IMR-90 (cell line): ENCODE measurements around the gene TRIM38.

Experiments used
- BHLHE40 ChIP-seq: fragments of 150-350 bp; IDR thresholded peaks from 2 replicates; pipeline ENCODE4 v1.6.1; 2016; ENCODE audit warnings: mild to moderate bottlenecking, low read depth, low read length
- FOS ChIP-seq: fragments of 150-350 bp; IDR thresholded peaks from 2 replicates; pipeline ENCODE4 v1.6.1; 2016; ENCODE audit warnings: low read depth, low read length
- MAZ ChIP-seq: IDR thresholded peaks from 2 replicates; pipeline ENCODE4 v1.6.1; 2012; ENCODE audit warnings: low read depth, mild to moderate bottlenecking, low read length, improper control_type of control experiment, moderate library complexity, borderline replicate concordance
- MXI1 ChIP-seq: IDR thresholded peaks from 2 replicates; pipeline ENCODE4 v1.6.1; 2012; ENCODE audit warnings: low read depth, mild to moderate bottlenecking, low read length, moderate library complexity, borderline replicate concordance
- NFE2L2 ChIP-seq: fragments of 150-350 bp; IDR thresholded peaks from 2 replicates; pipeline ENCODE4 v1.6.1; 2016; ENCODE audit warnings: low read depth, mild to moderate bottlenecking, low read length
- POLR2A ChIP-seq: IDR thresholded peaks from 2 replicates; pipeline ENCODE4 v1.6.1; 2012; ENCODE audit warnings: mild to moderate bottlenecking, low read depth, low read length
- RAD21 ChIP-seq: IDR thresholded peaks from 2 replicates; pipeline ENCODE4 v1.6.1; 2012; ENCODE audit warnings: low read length, improper control_type of control experiment
- RCOR1 ChIP-seq: IDR thresholded peaks from 2 replicates; pipeline ENCODE4 v1.6.1; 2012; ENCODE audit warnings: mild to moderate bottlenecking, low read length, improper control_type of control experiment; ENCODE audit not compliant: insufficient replicate concordance
- USF2 ChIP-seq: fragments of 150-350 bp; IDR thresholded peaks from 2 replicates; pipeline ENCODE4 v1.6.1; 2017; ENCODE audit warnings: mild to moderate bottlenecking, antibody characterized with exemption, low read length, low read depth
- TF ChIP-seq, protein P1 (sequence below): conservative IDR thresholded peaks from 2 replicates; pipeline ENCODE4 v1.5.1; 2012; ENCODE audit warnings: mild to moderate bottlenecking, low read depth, low read length, improper control_type of control experiment
- TF ChIP-seq, protein P2 (sequence below): fragments of 150-350 bp; IDR thresholded peaks from 2 replicates; pipeline ENCODE4 v1.6.1; 2016; ENCODE audit warnings: low read depth, mild to moderate bottlenecking, low read length, moderate library complexity, borderline replicate concordance

- TF ChIP-seq, protein P1, sequence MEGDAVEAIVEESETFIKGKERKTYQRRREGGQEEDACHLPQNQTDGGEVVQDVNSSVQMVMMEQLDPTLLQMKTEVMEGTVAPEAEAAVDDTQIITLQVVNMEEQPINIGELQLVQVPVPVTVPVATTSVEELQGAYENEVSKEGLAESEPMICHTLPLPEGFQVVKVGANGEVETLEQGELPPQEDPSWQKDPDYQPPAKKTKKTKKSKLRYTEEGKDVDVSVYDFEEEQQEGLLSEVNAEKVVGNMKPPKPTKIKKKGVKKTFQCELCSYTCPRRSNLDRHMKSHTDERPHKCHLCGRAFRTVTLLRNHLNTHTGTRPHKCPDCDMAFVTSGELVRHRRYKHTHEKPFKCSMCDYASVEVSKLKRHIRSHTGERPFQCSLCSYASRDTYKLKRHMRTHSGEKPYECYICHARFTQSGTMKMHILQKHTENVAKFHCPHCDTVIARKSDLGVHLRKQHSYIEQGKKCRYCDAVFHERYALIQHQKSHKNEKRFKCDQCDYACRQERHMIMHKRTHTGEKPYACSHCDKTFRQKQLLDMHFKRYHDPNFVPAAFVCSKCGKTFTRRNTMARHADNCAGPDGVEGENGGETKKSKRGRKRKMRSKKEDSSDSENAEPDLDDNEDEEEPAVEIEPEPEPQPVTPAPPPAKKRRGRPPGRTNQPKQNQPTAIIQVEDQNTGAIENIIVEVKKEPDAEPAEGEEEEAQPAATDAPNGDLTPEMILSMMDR, result no peak
- TF ChIP-seq RAD21 (no peak), RCOR1 (no peak), POLR2A (no peak), MAZ (no peak), NFE2L2 (no peak), FOS (no peak), USF2 (no peak), BHLHE40 (no peak), MXI1 (no peak)
- TF ChIP-seq, protein P2, sequence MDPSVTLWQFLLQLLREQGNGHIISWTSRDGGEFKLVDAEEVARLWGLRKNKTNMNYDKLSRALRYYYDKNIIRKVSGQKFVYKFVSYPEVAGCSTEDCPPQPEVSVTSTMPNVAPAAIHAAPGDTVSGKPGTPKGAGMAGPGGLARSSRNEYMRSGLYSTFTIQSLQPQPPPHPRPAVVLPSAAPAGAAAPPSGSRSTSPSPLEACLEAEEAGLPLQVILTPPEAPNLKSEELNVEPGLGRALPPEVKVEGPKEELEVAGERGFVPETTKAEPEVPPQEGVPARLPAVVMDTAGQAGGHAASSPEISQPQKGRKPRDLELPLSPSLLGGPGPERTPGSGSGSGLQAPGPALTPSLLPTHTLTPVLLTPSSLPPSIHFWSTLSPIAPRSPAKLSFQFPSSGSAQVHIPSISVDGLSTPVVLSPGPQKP, result no peak
Observed at GRCh38 chr6:25995507-25995906, 32.9 kb downstream of the TRIM38 start.
